Tibial nerve (tissue), 3 donors: Measurements from ENCODE around the gene CHRNA4.

Source experiments
- CTCF ChIP-seq, 5 experiments: fragments of 200-600 bp in 3 of 5; fragments of 450-650 bp in 2 of 5; sonication (generic) in 3 of 5; IDR thresholded peaks; one replicate each; pipeline ENCODE4 v1.5.1; 2016 to 2019; ENCODE audit warnings: antibody characterized with exemption in 5 of 5, mild to moderate bottlenecking in 3 of 5, moderate library complexity in 2 of 5
- POLR2A ChIP-seq, 2 donors: fragments of 450-650 bp; IDR thresholded peaks; one replicate each; pipeline ENCODE4 v1.6.1; 2017; ENCODE audit warnings: antibody characterized with exemption in 2 of 2, mild to moderate bottlenecking in 2 of 2, moderate library complexity in 2 of 2

GRCh38 chr20:63311833-63312243 is 49.3 kb downstream of the CHRNA4 start:
- no peak for TF ChIP-seq CTCF (IDR thresholded peaks at IDR 0.05)
- TF ChIP-seq POLR2A (IDR thresholded peaks at IDR 0.05): no peak
